T-helper 2 cell (primary cell): ENCODE results near the gene FGF21.

Source experiments
- DNase-seq, 5 experiments: peaks; one replicate each; pipeline versions ENCODE4 v3.0.0 to v3.0.0-alpha.2; 2012 to 2022

The FGF21 gene

GRCh38 chr19:48728911-48729664 is 26.2 kb upstream of the FGF21 start:
- no peak for DNase-seq

- DNase-seq, result no peak
Measured at GRCh38 chr19:48731452-48731851, 23.9 kb upstream of the FGF21 start.

DNA sequence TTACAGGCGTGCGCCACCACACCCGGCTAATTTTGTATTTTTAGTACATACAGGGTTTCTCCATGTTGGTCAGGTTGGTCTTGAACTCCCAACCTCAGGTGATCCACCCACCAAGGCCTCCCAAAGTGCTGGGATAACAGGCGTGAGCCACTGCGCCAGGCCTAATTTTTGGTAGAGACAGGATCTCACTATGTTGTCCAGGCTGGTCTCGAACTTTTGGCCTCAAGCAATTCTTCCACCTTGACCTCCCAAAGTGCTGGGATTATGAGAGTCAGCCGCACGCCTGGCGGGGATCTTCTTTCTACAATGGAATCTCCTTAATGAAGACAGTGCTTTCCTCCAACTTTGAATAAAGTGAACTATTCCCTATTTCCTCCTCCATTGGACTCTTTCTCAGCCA is 20.7 kb upstream of the FGF21 start:
- no peak for DNase-seq

DNA sequence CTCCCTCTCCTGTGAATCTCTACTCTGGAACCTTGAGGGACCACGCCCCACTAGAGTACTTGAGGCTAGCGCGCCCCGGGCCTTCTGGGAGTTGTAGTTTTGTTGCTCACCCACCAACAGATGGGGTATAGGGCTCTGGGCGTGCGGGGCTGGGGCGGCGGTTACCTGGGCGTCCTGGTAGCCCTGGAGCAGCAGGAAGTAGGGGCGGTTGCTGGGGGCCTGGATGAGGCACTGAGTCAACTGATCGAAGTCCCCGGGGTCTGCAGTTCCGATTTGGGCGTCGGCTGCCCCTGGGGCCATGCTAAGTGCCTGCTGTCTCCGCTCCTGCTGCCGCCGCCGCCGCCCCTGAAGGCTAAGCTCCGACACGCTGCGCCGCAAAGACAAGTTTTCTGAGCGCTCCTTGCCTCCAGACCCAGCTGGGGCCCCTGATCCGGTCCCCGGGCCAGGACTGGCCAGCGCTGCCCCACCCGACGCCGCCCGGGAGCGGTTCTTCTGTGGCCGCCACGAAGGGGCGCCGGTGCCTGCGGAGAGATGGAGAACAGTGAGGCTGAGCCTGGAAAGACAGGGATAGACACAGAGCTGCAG is 20.2 kb upstream of the FGF21 start:
- DNase-seq, result no peak

DNA sequence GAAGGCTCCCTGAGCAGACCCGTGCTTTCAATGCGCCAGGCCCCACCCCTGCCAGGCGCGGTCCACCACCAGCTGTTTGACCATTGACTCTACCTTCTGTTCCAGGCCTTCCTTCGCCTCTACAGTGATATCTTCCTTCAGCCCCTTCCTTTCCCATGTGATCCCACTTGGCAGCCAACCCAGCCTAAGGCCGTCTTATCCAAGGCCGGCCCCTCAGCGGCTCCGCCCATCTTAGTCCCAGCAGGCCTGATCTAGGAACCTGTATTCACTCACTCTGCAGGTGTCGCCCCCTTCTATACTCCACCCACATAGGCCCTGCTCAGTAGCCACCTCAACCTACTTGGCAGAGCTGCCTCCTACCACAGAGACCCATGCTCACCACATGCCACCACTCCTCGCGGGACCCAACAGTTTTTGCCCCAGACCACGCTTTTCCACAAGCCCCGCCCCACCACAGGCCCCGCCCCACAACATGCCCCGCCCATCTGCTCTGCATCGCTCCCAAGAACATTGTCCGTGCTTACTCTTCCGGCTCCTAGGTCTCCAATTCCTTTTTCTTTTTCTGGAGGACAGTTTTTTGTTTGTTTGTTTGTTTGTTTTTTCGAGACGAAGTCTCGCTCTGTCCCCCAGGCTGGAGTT is 17.8 kb upstream of the FGF21 start:
- DNase-seq, result peak in 1 of 5 experiments; percentile 30

- DNase-seq, result peak; percentile 77 to 96 (median 88)
Measured at GRCh38 chr19:48738557-48739403, 16.5 kb upstream of the FGF21 start.

- DNase-seq, result no peak
Measured at GRCh38 chr19:48739404-48740163, 15.7 kb upstream of the FGF21 start.

DNA sequence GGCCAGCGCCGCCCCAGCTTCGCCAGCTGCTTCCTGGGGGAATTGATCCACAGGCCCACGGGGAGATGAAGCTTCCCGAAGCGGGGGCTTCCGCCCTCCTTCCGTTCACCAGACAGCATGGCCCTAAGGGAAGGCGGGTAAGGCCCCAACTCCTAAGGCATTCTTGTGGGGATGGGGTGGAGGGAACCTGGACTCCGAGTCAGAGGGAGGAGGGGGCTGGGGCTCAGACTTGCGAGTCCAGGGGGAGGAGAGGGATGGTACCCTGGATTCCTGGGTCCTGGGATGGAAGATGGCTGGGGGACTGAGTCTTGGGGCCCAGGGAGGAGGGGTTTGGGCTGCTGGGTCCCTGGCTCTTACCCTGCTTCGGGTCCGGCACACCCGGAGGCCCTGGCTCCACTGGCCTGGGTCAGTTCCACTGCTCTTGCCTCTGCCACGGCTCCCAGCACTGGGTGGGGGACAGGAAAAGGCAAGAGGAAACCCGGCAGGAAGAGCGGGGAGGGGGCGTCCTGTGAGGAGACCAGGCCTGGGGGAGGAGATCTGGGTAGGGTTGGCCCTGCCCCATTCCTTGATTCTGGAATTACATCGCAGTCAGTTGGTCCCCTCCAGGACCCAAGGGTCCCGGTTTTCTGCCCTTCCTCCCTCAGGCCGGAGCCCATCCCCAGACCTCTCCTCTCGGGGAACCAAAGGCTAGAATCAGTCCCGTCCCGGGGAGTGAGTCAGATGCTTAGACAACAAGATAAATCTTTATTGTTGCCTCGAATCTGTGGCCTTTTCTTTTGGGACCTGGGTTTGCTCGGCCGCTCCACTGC is 15.0 kb upstream of the FGF21 start, which contains the start of gene RASIP1:
RASIP1 (minus strand) TSS at position 447 of the 809 bp plus-strand sequence; CDS start at position 119, 328 bp downstream.
- DNase-seq, result no peak

GRCh38 chr19:48741129-48741999 is 14.0 kb upstream of the FGF21 start:
- peak in 1 of 5 experiments; percentile 14 for DNase-seq

DNA sequence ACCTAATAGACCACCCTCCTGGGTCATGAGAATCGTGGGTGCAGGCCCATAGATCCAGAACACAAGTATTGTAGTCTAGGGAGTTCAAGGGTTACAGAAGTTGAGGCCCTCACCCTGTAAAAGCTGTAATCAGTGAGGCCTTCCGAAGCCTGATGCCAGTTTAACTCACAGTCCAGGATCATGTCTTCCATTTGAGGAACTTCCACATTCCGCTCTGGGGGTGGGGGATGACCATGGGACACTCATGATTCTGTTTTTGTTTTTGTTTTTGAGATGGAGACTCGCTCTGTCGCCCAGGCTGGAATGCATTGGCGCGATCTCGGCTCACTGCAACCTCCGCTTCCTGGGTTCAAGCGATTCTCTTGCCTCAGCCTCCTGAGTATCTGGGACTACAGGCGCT is 13.2 kb upstream of the FGF21 start:
- DNase-seq, result no peak

- peak in 4 of 5 experiments; percentile 18 to 74 (median 39) for DNase-seq
Measured at GRCh38 chr19:48745208-48745995, 9.9 kb upstream of the FGF21 start.

DNA sequence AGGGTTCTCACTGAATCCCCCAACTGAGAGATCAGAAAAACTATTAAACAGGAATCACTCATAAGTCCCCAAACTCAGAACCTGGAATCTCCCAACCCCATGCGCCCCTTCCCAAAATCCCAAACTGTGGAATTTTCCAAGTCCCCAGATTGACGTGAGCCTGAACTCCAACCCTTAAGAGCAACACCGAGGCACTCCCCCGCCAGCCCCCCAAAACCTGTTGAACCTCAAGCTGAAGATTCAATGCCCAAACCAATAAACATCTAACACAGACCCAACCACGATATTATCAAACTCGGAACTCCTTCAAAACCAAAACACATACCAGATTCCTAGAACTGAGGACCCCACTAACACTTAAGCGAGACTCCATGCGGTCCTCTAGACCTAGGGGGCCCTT is 9.2 kb upstream of the FGF21 start:
- DNase-seq, result no peak

- peak in 3 of 5 experiments; percentile 21 to 73 (median 28) for DNase-seq
Measured at GRCh38 chr19:48746738-48747575, 8.4 kb upstream of the FGF21 start, which contains the start of gene IZUMO1. Gene IZUMO1, minus strand, starts transcription at chr19:48746909. Its CDS starts 1,050 bp downstream, at chr19:48745859.

DNA sequence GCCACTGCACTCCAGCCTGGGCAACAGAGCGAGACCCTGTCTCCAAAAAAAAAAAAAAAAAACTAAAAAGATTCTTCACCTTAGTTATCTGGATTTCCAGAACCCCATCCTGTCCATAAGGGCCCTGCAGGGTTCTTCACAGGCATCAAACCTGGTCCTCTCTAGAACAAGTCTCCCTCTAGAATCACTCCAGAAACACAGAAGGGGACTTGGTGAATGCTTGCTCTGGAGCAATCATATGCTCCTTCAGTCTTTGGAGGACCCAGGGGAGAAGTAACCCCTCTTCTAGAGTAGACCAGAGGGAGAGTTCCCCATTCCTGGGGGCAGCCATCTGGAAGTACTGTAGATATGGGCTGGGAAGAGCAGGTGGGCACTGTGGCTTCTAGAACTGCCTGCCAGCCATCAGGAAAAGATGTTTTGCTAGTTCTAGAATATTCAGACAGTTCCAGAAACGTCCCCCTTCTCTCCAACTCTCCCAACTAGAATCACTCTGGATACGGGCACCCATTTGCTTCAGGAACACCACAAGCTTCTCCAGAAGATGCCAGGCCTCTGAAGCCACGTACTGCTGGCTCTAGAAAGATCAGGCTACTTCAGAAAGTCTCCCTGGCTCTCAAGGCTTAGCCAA is 5.6 kb upstream of the FGF21 start:
- no peak for DNase-seq

DNA sequence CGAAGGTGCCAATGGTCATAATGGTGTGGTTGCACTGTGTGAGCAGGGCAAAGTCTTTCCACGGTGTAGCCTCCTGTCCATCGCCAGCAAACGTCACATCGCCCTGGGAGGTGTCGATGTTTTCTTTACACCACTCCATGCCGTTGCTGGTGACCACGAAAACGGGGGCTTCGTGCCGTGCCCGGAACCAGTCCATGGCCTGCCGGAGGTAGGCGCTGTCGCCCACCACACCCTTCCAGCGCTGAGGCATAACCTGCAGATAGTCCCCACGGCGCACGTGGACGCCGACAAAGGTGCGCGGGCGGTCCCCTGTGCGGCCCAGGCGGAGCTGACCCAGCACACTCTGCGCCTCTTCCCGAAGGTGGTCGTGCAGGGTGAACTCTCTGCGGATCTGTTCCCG is 5.0 kb upstream of the FGF21 start:
- no peak for DNase-seq

- DNase-seq, result no peak
Measured at GRCh38 chr19:48750771-48751504, 4.4 kb upstream of the FGF21 start.
